ENCODE data around the gene CST1.

DNA sequence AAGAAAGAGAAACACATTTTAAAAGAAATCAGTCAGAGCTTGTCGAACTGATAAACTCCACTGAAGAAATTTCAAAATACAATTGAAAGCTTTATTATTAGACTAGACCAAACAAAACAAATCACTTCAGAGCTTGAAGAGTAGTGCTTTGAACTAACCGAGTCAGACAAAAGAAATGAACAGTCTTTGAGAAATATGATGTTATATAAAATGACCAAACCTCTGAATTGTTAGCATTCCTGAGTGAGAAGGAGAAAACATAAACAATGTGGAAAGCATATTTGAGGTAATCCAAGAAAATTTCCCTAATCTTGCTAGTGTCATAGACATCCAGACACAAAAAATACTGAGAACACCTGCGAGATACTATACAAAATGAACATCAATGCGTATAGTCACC lies 48.7 kb downstream of the CST1 start:
- TF ChIP-seq, protein P1, sequence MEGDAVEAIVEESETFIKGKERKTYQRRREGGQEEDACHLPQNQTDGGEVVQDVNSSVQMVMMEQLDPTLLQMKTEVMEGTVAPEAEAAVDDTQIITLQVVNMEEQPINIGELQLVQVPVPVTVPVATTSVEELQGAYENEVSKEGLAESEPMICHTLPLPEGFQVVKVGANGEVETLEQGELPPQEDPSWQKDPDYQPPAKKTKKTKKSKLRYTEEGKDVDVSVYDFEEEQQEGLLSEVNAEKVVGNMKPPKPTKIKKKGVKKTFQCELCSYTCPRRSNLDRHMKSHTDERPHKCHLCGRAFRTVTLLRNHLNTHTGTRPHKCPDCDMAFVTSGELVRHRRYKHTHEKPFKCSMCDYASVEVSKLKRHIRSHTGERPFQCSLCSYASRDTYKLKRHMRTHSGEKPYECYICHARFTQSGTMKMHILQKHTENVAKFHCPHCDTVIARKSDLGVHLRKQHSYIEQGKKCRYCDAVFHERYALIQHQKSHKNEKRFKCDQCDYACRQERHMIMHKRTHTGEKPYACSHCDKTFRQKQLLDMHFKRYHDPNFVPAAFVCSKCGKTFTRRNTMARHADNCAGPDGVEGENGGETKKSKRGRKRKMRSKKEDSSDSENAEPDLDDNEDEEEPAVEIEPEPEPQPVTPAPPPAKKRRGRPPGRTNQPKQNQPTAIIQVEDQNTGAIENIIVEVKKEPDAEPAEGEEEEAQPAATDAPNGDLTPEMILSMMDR (IDR thresholded peaks at IDR 0.05; ENCODE audit: low read length), result no peak
- no peak for TF ChIP-seq EZH2 (IDR thresholded peaks at IDR 0.05; ENCODE audit: borderline replicate concordance, low read length)
